WTC11 (cell line): ENCODE results near the gene PREP. TPM values are rescaled to one million over a fixed set of nuclear protein-coding genes. Genes with fewer than 3 reads are reported as not detected.

Source experiments
- ATAC-seq: fragments of 200-7000 bp; cut with Tn5 transposase; 2 replicates; pipeline ENCODE4 v1.10.0; 2021; ENCODE audit warnings: mild to moderate bottlenecking, moderate library complexity
- CTCF ChIA-PET: fragments of 300-600 bp; sonication (Branson Sonifier 250); formaldehyde crosslinking; loops from one replicate; lab custom pipeline; 2021; ENCODE audit warnings: antibody characterized with exemption; lab: Charles Lee
- POLR2A ChIA-PET: fragments of 350-600 bp; sonication (Branson Sonifier 250); formaldehyde crosslinking; loops from one replicate; lab custom pipeline; 2021; ENCODE audit warnings: antibody characterized with exemption; lab: Charles Lee
- DNase-seq: peaks from one replicate; pipeline ENCODE4 v3.0.0; 2021; ENCODE audit warnings: low spot score
- H3K27ac Mint-ChIP-seq: 2 replicates; pipeline ENCODE4 v1.8.0; 2021; ENCODE audit warnings: mixed read lengths
- H3K27me3 Mint-ChIP-seq: 2 replicates; pipeline ENCODE4 v1.8.0; 2021; ENCODE audit warnings: low read depth, mild to moderate bottlenecking, moderate library complexity, mixed read lengths
- H3K36me3 Mint-ChIP-seq: 2 replicates; pipeline ENCODE4 v1.8.0; 2021; ENCODE audit warnings: mixed read lengths
- H3K4me1 Mint-ChIP-seq: 2 replicates; pipeline ENCODE4 v1.8.0; 2022; ENCODE audit warnings: mixed read lengths
- H3K4me3 Mint-ChIP-seq: 2 replicates; pipeline ENCODE4 v1.8.0; 2021; ENCODE audit warnings: mild to moderate bottlenecking, moderate library complexity, mixed read lengths
- H3K9me3 Mint-ChIP-seq: 2 replicates; pipeline ENCODE4 v1.8.0; 2021; ENCODE audit warnings: mixed read lengths
- AFF4 ChIP-seq: sonication (generic); formaldehyde crosslinking; IDR thresholded peaks from 2 replicates; pipeline ENCODE4 v1.8.1; 2023; ENCODE audit warnings: mild to moderate bottlenecking, missing genetic modification reagents, borderline replicate concordance
- ATF3 ChIP-seq: sonication (generic); formaldehyde crosslinking; conservative IDR thresholded peaks from 2 replicates; pipeline ENCODE4 v1.8.1; 2022; ENCODE audit warnings: mild to moderate bottlenecking, missing genetic modification reagents
- CREB1 ChIP-seq: sonication (generic); formaldehyde crosslinking; IDR thresholded peaks from 2 replicates; pipeline ENCODE4 v1.8.0; 2023; ENCODE audit warnings: mild to moderate bottlenecking, missing genetic modification reagents
- E2F1 ChIP-seq: sonication (generic); formaldehyde crosslinking; IDR thresholded peaks from 2 replicates; pipeline ENCODE4 v1.8.0; 2022; ENCODE audit warnings: mild to moderate bottlenecking, missing genetic modification reagents
- E2F4 ChIP-seq: sonication (generic); formaldehyde crosslinking; IDR thresholded peaks from 2 replicates; pipeline ENCODE4 v1.8.1; 2022; ENCODE audit warnings: low read depth, mild to moderate bottlenecking, moderate library complexity, missing genetic modification reagents, borderline replicate concordance
- ELF4 ChIP-seq: sonication (generic); formaldehyde crosslinking; IDR thresholded peaks from 2 replicates; pipeline ENCODE4 v1.8.1; 2022; ENCODE audit warnings: low read depth, mild to moderate bottlenecking, moderate library complexity, missing genetic modification reagents
- MAX ChIP-seq: sonication (generic); formaldehyde crosslinking; IDR thresholded peaks from 2 replicates; pipeline ENCODE4 v1.8.0; 2022; ENCODE audit warnings: mild to moderate bottlenecking, missing genetic modification reagents
- MXD4 ChIP-seq: fragments of 250-450 bp; sonication (Bioruptor Pico); IDR thresholded peaks from 2 replicates; pipeline ENCODE4 v1.8.0; 2021; ENCODE audit warnings: mild to moderate bottlenecking, moderate library complexity, borderline replicate concordance
- NFATC4 ChIP-seq: fragments of 250-450 bp; sonication (Bioruptor Pico); IDR thresholded peaks from 2 replicates; pipeline ENCODE4 v1.9.0; 2021; ENCODE audit warnings: mild to moderate bottlenecking
- NFE2L1 ChIP-seq: sonication (generic); formaldehyde crosslinking; IDR thresholded peaks from 2 replicates; pipeline ENCODE4 v1.8.1; 2023; ENCODE audit warnings: missing genetic modification reagents
- SMAD3 ChIP-seq: sonication (generic); formaldehyde crosslinking; IDR thresholded peaks from 2 replicates; pipeline ENCODE4 v1.8.0; 2022; ENCODE audit warnings: missing genetic modification reagents, mild to moderate bottlenecking, borderline replicate concordance
- STAT6 ChIP-seq: sonication (generic); formaldehyde crosslinking; conservative IDR thresholded peaks from 2 replicates; pipeline ENCODE4 v1.8.1; 2023; ENCODE audit warnings: mild to moderate bottlenecking, low read depth, missing genetic modification reagents, moderate library complexity
- TEAD1 ChIP-seq: sonication (generic); formaldehyde crosslinking; IDR thresholded peaks from 2 replicates; pipeline ENCODE4 v1.8.0; 2022; ENCODE audit warnings: mild to moderate bottlenecking, missing genetic modification reagents
- TEAD4 ChIP-seq: sonication (generic); formaldehyde crosslinking; IDR thresholded peaks from 2 replicates; pipeline ENCODE4 v1.8.0; 2022; ENCODE audit warnings: mild to moderate bottlenecking, missing genetic modification reagents
- USF1 ChIP-seq: sonication (generic); formaldehyde crosslinking; IDR thresholded peaks from 2 replicates; pipeline ENCODE4 v1.8.0; 2022; ENCODE audit warnings: mild to moderate bottlenecking, missing genetic modification reagents
- USF2 ChIP-seq: sonication (generic); formaldehyde crosslinking; IDR thresholded peaks from 2 replicates; pipeline ENCODE4 v1.8.1; 2023; ENCODE audit warnings: mild to moderate bottlenecking, missing genetic modification reagents, moderate library complexity
- ZBTB43 ChIP-seq: sonication (generic); formaldehyde crosslinking; IDR thresholded peaks from 2 replicates; pipeline ENCODE4 v1.8.1; 2023; ENCODE audit warnings: mild to moderate bottlenecking, missing genetic modification reagents
- ZNF121 ChIP-seq: sonication (generic); formaldehyde crosslinking; IDR thresholded peaks from 2 replicates; pipeline ENCODE4 v1.8.0; 2023; ENCODE audit warnings: missing genetic modification reagents
- ZNF138 ChIP-seq: sonication (generic); formaldehyde crosslinking; conservative IDR thresholded peaks from 2 replicates; pipeline ENCODE4 v1.8.1; 2022; ENCODE audit warnings: mild to moderate bottlenecking, moderate library complexity, missing genetic modification reagents
- total RNA-seq: library from RNA; stranded (reverse); gene quantifications from 3 replicates; pipeline ENCODE4 v1.2.3, GENCODE V29; 2021

Gene PREP
- total RNA-seq, 1 experiment from 2014 or later = 58.8 TPM

GRCh38 chr6:105382958-105383357 is 19.9 kb downstream of the PREP start:
- no peaks in the 10 kb centered on the region for H3K27me3 Mint-ChIP-seq
- CTCF ChIA-PET = no interaction called here
- no peak for TF ChIP-seq ZNF138
- TF ChIP-seq, all 79 proteins: peak for 0
- H3K4me1 Mint-ChIP-seq = peaks cover 18% of the 10 kb centered on the region
- ATAC-seq = no peak
- POLR2A ChIA-PET = no interaction called here
- no peak overlapping the region for H3K27ac Mint-ChIP-seq
- no peak for DNase-seq
- H3K4me3 Mint-ChIP-seq = no peak overlapping the region
- H3K36me3 Mint-ChIP-seq = peaks cover 5% of the 10 kb centered on the region
- no peaks in the 10 kb centered on the region for H3K9me3 Mint-ChIP-seq

- Mint-ChIP-seq H3K4me3 (no peak overlapping the region), H3K27ac (no peak overlapping the region), H3K36me3 (peaks cover 5% of the 10 kb centered on the region), H3K27me3 (no peaks in the 10 kb centered on the region), H3K9me3 (no peaks in the 10 kb centered on the region), H3K4me1 (peaks cover 18% of the 10 kb centered on the region)
- ATAC-seq (no peak), DNase-seq (no peak)
- ChIA-PET POLR2A (no interaction called here), CTCF (no interaction called here)
- TF ChIP-seq ATF3 (CRISPR knock-in tag) = no peak
- TF ChIP-seq NFATC4 (CRISPR knock-in tag) = no peak
- no peak for TF ChIP-seq CREB1
- TF ChIP-seq ZNF121 (CRISPR knock-in tag) = no peak
- no peak for TF ChIP-seq AFF4 (CRISPR knock-in tag)
- no peak for TF ChIP-seq TEAD1 (CRISPR knock-in tag)
- TF ChIP-seq ZBTB43 (CRISPR knock-in tag) = no peak
- TF ChIP-seq ELF4 = no peak
- TF ChIP-seq USF1 (CRISPR knock-in tag) = no peak
- TF ChIP-seq MAX (CRISPR knock-in tag) = no peak
- no peak for TF ChIP-seq MXD4 (CRISPR knock-in tag)
Observed at GRCh38 chr6:105382496-105382895, 20.4 kb downstream of the PREP start.

- no peak overlapping the region for H3K4me3 Mint-ChIP-seq
- no peaks in the 10 kb centered on the region for H3K27me3 Mint-ChIP-seq
- peaks cover 4% of the 10 kb centered on the region for H3K36me3 Mint-ChIP-seq
- CTCF ChIA-PET = no interaction called here
- no peaks in the 10 kb centered on the region for H3K9me3 Mint-ChIP-seq
- no peak overlapping the region for H3K27ac Mint-ChIP-seq
- H3K4me1 Mint-ChIP-seq = peaks cover 18% of the 10 kb centered on the region
- ATAC-seq (no peak), DNase-seq (no peak)
- POLR2A ChIA-PET = no interaction called here
- TF ChIP-seq NFE2L1 (no peak), CREB1 (no peak), TEAD4 (CRISPR knock-in tag) (no peak), SMAD3 (CRISPR knock-in tag) (no peak), STAT6 (CRISPR knock-in tag) (no peak), USF2 (CRISPR knock-in tag) (no peak), E2F1 (CRISPR knock-in tag) (no peak), E2F4 (CRISPR knock-in tag) (no peak), MXD4 (CRISPR knock-in tag) (no peak)
Observed at GRCh38 chr6:105380634-105381033, 22.2 kb downstream of the PREP start.
